DND-41 (cell line): ENCODE measurements around the gene SOS2.

Source experiments
- CTCF ChIP-seq: IDR thresholded peaks from 2 replicates; pipeline ENCODE4 v1.5.1; 2012; ENCODE audit warnings: borderline replicate concordance, low read length, moderate library complexity, mild to moderate bottlenecking; ENCODE audit not compliant: poor library complexity, severe bottlenecking; ENCODE audit errors: extremely low read depth
- EZH2 ChIP-seq: IDR thresholded peaks from 3 replicates; pipeline ENCODE4 v1.6.1; 2012; ENCODE audit warnings: borderline replicate concordance, low read depth, mild to moderate bottlenecking, moderate library complexity, low read length, inconsistent platforms; ENCODE audit not compliant: severe bottlenecking

DNA sequence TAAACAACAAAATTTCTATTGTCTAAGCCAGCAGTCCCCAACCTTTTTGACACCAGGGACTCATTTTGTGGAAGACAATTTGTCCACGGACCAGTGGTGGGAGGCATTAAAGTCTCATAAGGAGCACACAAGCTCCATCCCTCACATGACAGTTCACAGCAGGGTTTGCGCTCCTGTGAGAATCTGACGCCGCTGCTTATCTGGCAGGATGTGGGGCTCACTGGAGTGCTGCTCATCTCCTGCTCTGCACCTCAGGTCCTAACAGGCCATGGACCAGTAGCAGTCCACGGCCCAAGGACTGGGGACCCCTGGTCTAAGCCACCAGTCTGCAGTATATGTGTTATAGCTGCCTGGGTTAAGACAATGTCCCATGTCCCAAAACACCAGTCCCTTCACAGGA lies 142.2 kb downstream of the SOS2 start:
- TF ChIP-seq CTCF (no peak), EZH2 (no peak)
